Measurements from ENCODE around the gene INPP1.
"Not testable (repeated sequence)": the region's sequence is repeated elsewhere in the genome, so short reads cannot be mapped to it uniquely, and the experiment has no call there.

INPP1 gene

DNA sequence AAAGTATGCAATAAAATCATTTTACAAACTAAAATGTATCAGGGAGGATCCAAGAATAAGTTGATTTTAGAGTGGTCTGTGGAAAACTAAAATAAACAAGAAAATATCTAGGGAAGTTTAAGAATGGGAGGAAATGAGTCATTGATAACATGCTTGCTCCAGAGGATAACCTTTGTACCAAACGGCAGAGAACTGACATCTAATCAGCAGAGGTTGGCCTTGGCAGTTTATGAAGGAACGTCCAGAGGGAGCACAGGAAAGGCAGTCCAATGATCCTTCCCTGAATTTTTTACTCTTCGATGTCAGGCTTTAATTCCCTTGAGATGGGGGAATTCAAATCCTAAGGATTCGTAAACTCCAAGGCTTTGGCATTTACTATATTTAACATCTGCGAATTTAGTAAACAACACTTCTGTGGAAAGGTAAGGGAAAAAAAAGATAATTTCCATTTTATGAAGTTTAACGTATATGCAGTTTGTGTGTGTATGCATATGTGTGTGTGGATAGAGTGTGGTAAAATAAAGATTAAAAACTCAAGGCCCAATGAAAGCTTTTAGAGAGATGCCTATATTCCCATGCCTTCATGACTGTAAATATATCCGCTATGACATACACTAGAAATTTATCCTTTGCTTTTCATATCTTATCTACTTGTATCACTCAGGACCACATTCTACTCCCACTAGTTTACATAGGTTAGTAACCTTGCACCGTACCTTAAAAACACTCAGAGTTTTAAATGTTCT lies 8.7 kb upstream of the INPP1 start:
- no peak for DNase-seq

DNA sequence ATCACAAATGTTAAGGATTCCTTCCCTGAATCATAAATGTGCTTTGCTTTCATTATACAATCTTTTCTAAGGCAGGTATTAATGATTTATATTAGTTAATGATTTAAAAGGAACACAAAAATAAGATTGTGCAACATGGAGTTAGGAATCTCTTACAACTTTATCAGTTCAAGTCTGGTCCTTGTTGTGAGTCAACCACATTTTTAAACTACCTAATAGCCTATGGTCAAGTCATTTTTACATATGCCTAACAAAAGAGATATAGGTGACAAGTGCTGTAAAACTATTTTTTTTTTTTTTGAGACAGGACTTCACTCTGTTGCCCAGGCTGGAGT lies 8.2 kb upstream of the INPP1 start:
- no peak for DNase-seq

DNA sequence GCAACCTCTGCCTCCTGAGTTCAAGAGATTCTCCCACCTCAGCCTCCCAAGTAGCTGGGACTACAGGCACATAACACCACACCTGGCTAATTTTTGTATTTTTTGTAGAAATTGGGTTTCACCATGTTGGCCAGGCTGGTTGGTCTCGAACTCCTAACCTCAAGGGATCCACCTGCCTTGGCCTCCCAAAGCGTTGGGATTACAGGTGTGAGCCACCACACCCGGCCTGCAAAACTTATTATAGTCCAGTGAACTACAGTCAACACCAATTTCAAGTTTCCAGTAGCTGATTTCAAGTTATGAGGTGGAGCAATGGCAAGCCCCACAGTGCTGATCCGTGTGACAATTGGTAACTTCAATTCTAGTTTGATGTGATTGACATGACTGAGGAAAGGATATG lies 7.8 kb upstream of the INPP1 start:
- not testable (repeated sequence) for DNase-seq

DNA sequence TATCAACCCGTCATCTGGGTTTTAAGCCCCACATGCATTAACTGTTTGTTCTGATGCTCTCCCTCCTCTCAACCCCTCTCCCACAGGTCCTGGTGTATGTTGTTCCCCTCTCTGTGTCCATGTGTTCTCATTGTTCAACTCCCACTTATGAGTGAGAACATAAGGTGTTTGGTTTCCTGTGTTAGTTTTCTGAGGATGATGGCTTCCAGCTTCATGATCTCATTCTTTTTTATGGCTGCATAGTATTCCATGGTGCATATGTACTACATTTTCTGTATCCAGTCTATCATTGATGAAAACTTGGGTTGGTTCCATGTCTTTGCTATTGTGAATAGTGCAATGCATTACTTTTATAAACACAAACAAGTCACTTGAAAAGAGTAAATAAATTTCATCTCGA lies 7.0 kb upstream of the INPP1 start:
- no peak for DNase-seq

DNA sequence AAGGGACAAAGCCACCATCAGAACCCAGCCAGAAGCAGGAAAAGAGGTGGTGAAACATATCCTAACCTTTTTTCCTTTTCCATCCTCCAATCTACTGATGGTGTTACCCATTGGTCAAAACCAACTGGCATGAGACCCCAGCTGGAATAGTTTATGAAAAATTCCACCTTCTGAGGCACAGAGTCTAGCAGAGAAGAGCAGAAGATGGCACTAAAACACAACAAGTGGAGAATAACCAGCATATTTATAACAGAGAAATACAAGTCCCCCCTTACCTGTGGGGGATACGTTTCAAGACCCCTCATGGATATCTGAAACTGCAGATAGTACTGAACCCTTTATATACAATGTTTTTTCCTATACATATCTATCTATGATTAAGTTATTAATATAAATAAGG lies 4.9 kb upstream of the INPP1 start:
- no peak for DNase-seq

DNA sequence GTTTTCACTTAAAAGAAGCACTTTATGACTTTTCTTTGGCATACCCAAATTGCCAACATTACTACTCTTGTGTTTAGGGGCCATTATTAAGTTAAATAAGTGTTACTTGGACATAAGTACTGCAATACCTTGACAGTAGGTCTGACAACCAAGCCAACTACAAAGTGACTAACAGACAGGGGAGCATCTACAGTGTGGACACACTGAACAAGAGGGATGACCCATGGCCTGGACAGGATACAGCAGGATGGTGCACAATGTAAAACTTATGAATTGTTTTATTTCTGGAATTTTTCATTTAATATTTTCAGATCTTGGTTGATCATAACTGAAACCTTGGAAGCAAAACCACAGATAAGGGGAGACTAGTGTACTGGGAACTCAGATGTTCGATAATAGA lies 4.0 kb upstream of the INPP1 start:
- DNase-seq, result no peak

DNA sequence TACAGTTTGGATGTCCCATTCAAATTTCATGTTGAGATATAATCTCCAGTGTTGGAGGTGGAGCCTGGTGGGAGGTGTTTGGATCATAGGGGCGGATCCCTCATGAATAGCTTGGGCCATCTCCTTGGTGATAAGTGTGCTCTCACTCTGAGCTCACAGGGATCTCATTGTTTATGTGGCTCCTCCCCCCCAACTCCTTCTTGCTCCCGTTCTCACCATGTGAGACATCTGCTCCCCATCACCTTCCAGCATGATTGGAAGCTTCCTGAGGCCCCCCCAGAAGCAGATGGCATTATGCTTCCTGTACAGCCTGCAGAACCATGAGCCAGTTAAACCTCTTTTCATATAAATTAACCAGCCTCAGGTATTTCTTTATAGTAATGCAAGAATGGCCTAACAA lies 3.0 kb upstream of the INPP1 start:
- no peak for DNase-seq

DNA sequence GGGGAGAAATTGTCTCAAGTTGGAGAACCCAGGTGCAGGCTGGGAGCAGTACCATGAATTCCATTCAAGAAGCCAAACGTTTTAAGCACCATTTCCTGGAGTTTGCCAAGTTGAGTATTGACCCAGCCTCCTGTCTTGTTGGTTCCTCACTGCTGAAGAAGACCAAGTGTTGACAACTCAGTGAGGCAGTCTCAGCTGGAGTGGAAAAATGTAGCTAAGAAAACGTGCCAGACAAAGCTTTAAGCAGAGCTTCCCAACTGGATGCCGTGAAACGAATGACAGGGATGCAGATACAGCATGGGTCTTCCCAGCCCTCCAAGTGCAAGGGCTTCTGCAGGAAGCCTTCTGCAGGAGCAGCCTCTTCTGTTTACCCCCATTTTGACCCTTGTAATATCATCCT lies 778 bp upstream of the INPP1 start:
- DNase-seq, result no peak

DNA sequence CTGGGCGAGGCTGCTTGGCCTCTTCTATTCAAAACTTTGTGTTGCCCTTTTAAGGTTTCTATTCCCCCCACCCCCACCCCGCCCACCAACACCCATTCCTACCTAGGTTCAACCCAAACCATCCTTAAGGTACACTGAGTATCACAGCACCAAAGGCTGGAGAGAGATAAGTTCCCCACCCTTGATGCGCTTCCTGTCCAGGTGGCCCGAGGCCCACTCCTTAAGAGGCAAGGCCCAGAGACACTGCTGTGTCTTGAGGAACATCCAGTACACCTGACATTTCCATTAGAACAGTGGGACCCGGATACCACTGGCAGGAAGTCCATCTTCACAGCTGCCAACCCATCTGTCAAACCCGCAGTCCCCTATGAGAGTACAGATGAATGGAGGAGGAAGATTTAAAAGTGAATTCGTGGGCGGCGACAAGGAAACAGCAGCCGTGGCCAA lies 277 bp upstream of the INPP1 start:
- DNase-seq, result peak; percentile 11

DNA sequence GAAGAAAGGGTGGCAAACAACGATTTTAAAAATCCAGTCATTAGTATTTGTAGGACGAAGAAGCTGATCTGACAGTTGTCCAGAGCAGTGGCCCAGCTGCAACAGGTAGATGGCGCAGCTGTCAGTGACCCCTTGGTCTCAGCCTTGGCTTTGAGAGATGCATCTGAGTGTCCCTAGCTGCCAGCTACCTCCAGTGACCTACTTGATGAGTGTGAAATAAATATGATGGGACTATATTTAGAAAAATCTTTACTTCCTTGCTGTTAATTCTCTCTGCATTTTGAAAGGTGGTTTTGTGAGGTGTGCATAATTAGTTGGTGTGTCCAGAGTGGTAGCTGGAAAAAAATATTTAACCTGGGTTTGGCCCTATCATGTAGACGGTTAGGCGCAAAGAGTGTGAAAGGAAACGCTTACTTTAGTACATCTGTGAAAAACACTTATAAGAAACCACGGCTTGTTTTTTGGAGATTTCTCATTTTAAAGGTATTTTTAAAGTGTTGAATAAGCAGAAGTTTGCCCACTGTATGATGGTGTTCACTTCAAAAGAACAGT lies 963 bp downstream of the INPP1 start:
- peak; percentile 57 for DNase-seq

DNA sequence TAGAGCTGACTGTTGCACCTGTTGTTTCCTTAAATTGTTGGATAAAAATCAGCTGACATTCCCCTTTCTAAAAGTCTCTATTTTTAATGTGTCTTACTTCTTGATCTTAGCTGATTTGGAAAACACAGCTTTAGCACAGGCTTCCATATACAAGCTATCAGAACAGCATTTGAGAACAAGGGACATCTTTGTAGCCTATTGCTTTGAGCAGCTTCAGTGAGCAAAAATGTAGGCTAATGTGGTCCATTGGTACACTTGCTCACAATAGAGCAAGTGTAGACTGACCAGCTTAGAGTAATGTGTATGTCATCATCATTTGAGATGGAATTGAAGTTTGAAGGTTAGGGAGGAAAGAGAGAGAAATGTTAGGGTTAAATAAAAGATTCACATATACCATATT lies 7.0 kb downstream of the INPP1 start:
- DNase-seq, result no peak

DNA sequence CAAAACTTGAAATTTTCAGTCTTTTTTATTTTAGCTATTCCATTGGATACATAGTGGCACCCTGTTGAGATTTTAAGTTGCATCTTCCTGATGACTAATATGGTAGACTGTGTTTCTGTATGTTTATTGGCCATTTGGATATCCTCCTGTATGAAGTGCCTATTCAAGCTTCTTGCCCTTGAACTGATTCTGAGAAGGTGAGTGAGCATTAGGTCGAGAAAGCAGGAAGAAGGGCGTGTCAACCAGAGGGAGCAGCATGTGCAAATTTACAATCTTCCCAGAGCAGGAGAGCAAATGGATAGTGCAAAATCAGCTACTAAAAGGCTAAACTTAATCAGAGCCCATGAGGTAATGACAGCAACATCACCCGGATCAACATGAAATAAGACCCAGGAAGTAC lies 8.6 kb downstream of the INPP1 start:
- no peak for DNase-seq

DNA sequence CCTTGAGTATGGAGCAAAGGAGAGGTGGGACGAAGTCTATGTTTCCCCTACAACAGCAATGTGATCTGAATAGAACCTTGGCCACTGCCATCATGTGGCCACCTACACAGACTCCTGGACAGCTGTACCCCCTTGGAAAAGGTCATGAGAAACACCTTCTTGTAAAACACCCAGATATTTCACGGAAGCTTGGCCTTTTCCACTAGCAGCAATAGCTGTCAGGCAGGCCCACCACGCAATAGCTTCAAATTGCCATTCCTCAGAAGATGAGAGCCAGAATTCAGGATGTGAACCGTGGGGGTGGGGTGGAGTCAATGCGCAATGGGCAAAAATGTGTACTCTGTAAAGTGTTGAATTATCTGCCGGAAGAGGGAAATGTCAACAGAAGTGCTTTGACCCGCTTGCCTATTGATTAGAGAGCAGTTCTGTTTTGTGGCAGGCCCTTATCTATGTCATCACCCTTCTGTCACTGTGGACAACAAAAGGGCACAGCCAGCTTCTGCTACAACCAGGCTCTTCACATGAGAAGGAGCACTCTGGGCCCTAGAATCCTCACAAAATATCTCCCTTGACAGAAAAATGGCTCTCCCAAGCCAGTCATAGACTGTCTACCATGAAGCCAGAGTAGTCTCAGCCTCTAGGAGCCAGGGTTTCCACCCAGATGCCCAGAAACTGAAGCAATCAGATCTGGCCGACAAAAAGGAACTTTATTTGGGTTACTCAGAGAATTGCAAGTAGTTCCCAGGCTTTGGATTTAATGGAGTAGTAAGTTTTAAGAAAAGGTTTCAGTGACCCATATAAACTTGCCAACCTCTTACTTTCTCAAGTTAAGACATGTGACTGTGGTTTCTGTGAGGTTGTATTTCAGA lies 9.5 kb downstream of the INPP1 start:
- peak; percentile 50 for DNase-seq

DNA sequence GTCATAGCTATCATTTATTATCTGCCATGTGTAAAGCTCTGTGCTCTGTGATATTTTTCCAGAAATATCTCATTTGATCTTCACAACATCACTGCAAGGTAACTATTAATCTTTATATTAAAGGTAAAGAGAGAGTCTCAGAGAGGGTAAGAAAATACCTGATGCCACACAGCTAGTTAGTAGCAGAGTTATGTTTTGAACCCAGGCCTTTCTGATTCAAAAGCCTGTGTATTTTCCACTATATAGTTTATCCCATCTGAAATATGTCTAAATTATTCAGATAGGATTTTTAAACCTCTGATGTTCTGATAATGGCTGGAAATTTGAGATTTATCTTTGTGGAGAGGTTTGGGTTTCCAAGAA lies 10.1 kb downstream of the INPP1 start:
- no peak for DNase-seq

DNA sequence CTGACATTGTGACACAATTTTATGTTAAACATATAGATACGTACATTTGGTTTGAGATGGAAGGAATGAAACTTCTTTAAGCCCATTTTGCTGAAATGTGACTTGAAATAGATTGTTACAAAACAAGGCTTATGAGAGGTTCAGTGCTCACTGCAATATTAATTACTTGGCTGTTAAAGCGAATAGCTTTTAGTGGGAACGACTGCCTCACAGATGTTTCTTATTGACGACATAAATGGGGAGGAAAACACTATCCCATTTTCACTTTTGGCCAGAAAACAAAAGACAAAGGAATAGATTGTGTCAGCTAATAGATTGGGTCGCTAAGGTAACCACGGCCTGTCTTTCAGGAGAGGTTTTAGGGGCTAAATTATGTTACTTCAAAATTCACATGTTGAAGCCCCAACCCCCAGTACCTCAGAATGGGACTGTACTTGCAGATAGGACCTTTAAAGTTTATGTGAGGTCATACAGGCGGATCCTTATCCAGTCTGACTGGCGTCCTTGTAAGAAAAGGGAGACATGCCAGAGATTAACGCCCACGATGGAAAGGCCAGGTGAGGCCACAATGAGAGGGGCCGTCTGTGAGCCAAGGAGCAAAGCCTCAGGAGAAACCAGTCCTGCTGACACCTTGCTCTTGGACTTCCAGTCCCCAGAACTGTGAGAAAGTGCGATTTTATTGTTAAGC lies 10.8 kb downstream of the INPP1 start:
- no peak for DNase-seq

DNA sequence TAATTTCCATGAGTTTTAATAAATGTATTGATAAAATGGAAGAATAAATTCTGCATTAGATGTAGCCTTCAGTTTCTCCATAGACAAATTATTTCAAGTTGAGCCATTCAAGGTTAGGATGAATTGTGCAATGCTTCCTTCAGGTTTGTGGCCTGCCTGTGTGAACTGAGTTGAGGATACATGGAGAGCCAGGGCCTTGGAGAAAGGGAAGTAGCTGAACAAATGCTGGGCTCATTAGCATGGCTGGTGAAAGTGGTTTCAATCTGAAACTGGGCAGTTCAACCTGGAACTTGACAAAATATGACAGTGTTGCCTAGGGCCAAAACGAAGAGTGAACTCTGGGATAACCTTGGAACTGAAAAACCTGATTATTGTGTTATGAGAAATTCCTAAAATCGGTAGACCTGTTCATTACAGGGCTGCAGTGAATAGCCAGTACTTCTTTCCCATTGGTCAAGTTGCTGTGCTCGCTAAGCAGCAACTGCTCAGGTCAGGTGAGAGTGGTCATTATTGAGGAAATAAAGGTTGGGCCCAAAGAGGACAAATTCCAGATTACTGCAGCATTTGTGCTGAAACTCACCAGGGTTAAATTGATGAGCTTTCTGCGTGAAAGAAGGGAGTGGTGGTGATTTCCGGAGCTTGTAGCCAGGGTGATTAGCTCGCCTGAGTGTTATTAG lies 12.7 kb downstream of the INPP1 start:
- DNase-seq, result no peak

DNA sequence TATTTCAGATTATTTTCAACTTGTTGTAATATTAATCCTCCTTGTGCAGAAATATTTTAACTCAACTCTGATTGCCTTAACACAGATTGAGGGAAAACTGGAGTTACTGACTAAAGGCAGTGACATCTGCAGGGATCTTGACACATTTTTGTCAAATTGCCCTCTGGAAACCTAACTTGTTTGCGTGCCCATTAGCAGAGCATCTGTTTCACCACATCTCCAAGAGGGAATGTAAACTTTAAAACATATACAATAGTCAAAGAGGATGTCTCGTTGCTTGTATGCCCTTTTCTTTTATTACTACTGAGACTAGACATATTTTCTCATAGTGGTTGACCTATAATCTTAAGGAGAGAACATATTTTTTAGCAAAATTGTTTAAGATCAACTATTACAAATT lies 14.2 kb downstream of the INPP1 start:
- DNase-seq, result no peak

DNA sequence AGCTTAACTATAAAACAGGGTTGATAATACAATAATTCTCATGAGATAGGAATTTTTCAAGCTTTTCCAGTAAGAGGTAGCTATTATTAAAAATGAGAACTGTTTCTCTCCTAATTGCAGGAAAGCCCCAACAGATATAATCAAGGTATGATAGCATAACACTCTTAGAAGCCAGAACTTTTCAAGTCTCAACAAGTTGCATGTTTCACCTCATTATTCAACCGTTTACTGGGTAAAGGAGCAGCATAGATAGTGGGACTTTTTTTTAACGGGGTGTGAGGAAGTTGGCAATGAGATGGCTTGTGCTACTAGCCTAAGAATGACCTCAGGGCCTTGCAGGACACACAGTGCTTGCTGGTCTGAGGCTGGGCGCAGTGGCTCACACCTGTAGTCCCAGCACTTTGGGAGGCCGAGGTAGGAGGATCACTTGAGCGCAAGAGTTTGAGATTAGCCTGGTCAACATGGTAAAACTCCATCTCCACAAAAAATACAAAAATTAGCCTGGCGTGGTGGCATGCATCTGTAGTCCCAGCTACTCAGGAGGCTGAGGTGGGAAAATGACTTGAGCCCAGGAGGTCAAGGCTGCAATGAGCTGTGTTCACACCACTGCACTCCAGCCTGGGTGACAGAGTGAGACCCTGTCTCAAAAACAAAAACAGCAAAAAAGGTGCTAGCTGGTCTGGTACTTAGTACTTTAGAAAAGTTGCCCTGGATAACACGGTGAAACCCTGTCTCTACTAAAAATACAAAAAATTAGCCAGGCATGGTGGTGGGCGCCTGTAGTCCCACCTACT lies 15.5 kb downstream of the INPP1 start:
- not testable (repeated sequence) for DNase-seq

DNA sequence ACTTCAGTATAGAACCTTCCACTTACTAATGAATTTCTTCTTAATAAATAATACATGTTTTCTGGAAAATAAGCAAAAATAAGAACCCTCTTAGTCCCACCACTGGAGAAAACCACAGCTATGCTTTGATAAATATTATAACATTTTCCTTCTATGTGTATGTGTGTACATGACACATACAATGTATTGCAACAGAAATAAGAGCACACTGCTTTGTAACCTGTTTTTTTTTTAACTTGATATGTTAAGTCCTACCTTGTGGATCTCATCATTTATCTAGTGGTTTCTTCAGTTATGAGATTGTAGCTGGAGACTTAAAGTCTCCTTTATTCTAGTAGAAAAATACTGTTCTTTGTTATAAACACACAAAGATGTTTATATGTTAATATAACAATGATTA lies 17.2 kb downstream of the INPP1 start:
- DNase-seq, result no peak

DNA sequence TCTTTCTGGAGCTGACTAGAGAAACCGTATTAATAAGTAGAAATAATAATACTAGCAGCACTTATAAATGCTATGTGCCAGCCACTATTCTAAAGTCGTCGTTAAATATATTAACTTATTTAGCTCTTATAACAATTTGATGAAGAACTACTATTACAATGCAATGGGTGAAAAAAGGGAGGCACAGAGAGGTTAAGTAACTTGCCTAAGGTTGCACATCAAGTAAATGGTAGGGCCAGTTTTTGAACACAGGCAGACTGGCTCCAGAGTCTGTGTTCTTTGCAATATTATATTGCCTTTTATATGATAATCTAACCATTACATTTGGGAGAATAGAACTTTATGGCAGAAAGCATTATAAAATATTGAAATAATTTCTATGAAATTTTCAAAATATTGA lies 17.6 kb downstream of the INPP1 start:
- DNase-seq, result no peak

DNA sequence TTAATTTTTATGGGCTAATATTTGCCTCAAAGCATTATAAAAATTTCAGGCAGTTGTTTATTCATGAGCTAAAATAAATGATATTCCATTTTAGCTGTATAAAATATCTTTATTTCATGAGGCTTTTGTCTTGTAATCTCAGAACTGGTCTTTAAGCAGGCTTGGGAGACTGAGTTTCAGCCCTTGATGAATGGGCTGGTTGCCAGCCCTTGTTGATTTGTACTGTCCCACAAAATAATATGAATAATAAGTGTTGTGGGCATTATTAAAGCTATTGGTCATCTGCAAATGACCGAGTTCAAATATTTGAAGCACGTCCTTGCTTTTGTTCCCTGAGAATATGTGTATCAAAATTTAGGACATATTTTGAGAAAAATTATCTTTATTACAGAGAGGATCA lies 18.2 kb downstream of the INPP1 start:
- no peak for DNase-seq

DNA sequence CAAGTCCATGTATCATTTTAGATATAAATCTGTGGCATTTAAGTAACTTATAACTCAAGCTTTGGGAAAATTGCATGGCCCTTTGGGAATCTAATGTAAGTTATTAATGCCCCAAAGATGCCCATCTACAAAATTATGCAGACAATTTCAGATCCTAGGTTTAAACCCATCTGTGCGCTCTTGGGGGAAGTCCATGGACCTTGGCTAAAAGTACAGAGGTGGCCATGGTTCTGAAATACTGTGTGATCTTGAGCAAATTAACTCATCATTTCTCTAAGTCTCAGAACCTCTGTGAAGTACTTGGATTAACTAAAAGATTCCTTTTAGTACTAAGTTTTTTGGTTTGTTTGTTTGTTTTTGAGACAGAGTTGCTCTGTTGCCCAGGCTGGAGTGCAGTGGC lies 19.5 kb downstream of the INPP1 start:
- DNase-seq, result no peak

Data from NCI-H1092 treated with DMSO at 0.1 percent for 48 hours (cell line).